GM19397 (cell line): ENCODE results near the gene TRAK2.
"Not testable (repeated sequence)": the region's sequence is repeated elsewhere in the genome, so short reads cannot be mapped to it uniquely, and the experiment has no call there.

ENCODE experiments used
- ATAC-seq: cut with Tn5 transposase; IDR thresholded peaks from one replicate; pipeline ENCODE4 v1.9.1; 2021; ENCODE audit warnings: mild to moderate bottlenecking, moderate library complexity; ENCODE audit not compliant: unreplicated experiment

TRAK2 gene

GRCh38 chr2:201450954-201451291 lies 335 bp downstream of the TRAK2 start:
- ATAC-seq, result peak; percentile 19

- no peak for ATAC-seq
These were observed 2.6 kb downstream of the TRAK2 start for GRCh38 chr2:201448701-201449100.

GRCh38 chr2:201448061-201448460 lies 3.2 kb downstream of the TRAK2 start:
- ATAC-seq, result no peak

GRCh38 chr2:201447086-201447485 lies 4.2 kb downstream of the TRAK2 start:
- ATAC-seq, result no peak

GRCh38 chr2:201444746-201445465 lies 6.4 kb downstream of the TRAK2 start:
- no peak for ATAC-seq

GRCh38 chr2:201441409-201441808 lies 9.8 kb downstream of the TRAK2 start:
- ATAC-seq, result no peak

GRCh38 chr2:201440182-201440581 lies 11.1 kb downstream of the TRAK2 start:
- ATAC-seq, result no peak

GRCh38 chr2:201439336-201439922 lies 11.8 kb downstream of the TRAK2 start:
- ATAC-seq, result not testable (repeated sequence)

- no peak for ATAC-seq
These were observed 15.1 kb downstream of the TRAK2 start for GRCh38 chr2:201436141-201436540.

GRCh38 chr2:201433394-201433995 lies 17.8 kb downstream of the TRAK2 start:
- no peak for ATAC-seq

GRCh38 chr2:201432621-201433393 lies 18.5 kb downstream of the TRAK2 start:
- ATAC-seq, result no peak

GRCh38 chr2:201432038-201432620 lies 19.1 kb downstream of the TRAK2 start:
- ATAC-seq, result no peak

GRCh38 chr2:201430839-201431238 lies 20.4 kb downstream of the TRAK2 start:
- ATAC-seq, result no peak

- not testable (repeated sequence) for ATAC-seq
These were observed 20.9 kb downstream of the TRAK2 start for GRCh38 chr2:201430322-201430721.

GRCh38 chr2:201429835-201430234 lies 21.4 kb downstream of the TRAK2 start:
- ATAC-seq, result not testable (repeated sequence)

- ATAC-seq, result not testable (repeated sequence)
These were observed 22.9 kb downstream of the TRAK2 start for GRCh38 chr2:201428366-201428765.

- ATAC-seq, result no peak
These were observed 25.3 kb downstream of the TRAK2 start for GRCh38 chr2:201425952-201426351.

- ATAC-seq, result no peak
These were observed 30.7 kb downstream of the TRAK2 start for GRCh38 chr2:201420442-201421113.

- ATAC-seq, result no peak
These were observed 31.3 kb downstream of the TRAK2 start for GRCh38 chr2:201419986-201420385.

- no peak for ATAC-seq
These were observed 32.1 kb downstream of the TRAK2 start for GRCh38 chr2:201419057-201419635.
